HG02571 (cell line): ENCODE data around the gene MYL4.
"Not testable (repeated sequence)": the region's sequence is repeated elsewhere in the genome, so short reads cannot be mapped to it uniquely, and the experiment has no call there.

Source experiments
- ATAC-seq: cut with Tn5 transposase; IDR thresholded peaks from one replicate; pipeline ENCODE4 v1.9.1; 2021; ENCODE audit warnings: mild to moderate bottlenecking, moderate library complexity; ENCODE audit not compliant: unreplicated experiment

The MYL4 gene

DNA sequence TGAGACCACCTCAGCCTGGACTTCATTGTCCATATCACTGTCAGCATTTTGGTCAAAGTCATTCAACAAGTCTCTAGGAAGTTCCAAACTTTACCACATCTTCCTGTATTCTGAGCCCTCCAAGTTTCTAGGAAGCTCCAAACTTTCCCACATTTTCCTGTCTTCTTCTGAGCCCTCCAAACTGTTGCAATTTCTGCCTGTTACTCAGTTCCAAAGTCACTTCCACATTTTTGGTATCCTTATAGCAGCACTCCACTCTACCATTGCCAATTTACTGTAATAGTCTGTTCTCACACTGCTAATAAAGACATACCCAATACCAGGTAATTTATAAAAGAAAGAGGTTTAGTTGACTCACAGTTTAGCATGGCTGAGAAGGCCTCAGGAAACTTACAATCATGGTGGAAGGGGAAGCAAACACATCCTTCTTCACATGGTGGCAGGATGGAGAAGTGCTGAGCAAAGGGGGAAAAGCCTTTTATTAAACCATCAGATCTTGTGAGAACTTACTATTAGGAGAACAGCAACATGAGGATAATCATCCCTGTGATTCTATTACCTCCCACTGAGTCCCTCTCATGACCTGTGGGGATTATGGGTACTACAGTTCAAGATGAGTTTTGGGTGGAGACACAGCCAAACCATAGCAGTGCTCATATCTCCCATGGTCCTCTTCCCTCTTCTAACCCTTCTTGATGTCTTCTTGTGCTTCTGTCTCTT, 60.6 kb downstream of the MYL4 start:
- not testable (repeated sequence) for ATAC-seq

DNA sequence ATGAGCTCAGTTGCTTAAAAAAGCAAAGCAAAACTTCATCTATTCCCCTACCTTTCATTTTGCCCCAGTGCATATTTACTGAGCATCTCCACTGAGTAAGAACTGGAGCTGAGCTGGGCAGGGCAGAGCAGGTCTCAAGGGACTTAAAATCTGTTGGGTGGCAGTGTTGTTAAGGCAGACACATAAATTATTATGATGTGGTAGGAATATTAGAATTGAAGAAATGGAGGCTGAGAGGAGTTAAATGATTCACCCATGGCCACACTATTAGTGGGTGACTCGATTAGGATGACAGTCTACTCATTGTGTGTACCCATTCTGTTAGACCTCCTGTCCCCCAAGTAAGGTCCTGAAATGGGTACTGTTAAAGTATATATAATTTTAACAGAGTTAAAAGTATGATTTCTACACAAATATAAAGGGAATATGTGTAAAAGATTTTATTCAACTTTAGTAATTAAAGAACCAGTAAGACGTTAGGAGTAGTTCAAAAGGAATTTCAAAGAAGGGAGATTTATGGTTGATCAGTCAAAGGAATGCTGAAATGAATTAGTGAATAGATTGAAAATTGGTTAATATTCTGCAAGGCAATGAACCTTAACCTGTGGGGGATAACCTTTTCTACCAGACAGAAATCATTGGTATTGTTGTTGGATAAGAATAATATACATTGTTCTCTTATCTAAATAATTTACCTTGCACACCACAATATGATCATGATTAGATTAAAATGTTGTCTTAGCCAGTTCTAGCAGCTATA, 62.0 kb downstream of the MYL4 start:
- no peak for ATAC-seq

- ATAC-seq: no peak
Measured at GRCh38 chr17:47272491-47272890, 63.3 kb downstream of the MYL4 start.

GRCh38 chr17:47273245-47273644, 64.1 kb downstream of the MYL4 start:
- no peak for ATAC-seq
